ENCODE results near the gene TMEFF2. TPM values are rescaled to one million over a fixed set of nuclear protein-coding genes. Genes with fewer than 3 reads are reported as not detected.

Gene TMEFF2
- total and polyA plus RNA-seq, 8 donors: 0.05 to 0.75 TPM; not detected in 6

DNA sequence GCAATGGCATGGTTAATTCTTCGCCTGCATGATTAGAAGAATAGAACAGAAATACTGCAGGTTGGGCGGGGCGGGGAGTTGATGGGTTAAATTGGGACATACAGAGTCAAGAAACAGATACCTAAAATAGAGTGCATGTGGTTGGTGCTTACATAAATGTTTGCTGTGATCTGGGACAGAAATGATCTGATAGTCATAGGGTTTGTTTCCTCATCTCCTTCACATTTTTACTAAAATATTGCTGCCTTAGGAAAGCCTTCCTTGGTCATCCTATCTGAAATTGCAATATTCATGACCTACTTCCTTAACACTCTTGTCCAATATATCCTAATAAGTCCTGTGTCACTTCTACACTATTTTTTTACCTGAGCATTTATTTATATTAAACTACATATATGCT lies 163.9 kb downstream of the TMEFF2 start:
- H3K27ac ChIP-seq: no peak overlapping the region
- no peaks in the 10 kb centered on the region for H3K4me1 ChIP-seq
- H3K27me3 ChIP-seq: no peaks in the 10 kb centered on the region
- no peak overlapping the region for H3K4me3 ChIP-seq
- FAIRE-seq (no peak), DNase-seq (no peak), ATAC-seq (no peak)
- 77 to 93% methylated on average over 3 of the region's 3 CpGs for WGBS, 2 donors
- no peaks in the 10 kb centered on the region for H3K36me3 ChIP-seq
- no peaks in the 10 kb centered on the region for H3K9me3 ChIP-seq
- intact Hi-C loops (cut with DNase I): no loop called here
- TF ChIP-seq, protein P1, sequence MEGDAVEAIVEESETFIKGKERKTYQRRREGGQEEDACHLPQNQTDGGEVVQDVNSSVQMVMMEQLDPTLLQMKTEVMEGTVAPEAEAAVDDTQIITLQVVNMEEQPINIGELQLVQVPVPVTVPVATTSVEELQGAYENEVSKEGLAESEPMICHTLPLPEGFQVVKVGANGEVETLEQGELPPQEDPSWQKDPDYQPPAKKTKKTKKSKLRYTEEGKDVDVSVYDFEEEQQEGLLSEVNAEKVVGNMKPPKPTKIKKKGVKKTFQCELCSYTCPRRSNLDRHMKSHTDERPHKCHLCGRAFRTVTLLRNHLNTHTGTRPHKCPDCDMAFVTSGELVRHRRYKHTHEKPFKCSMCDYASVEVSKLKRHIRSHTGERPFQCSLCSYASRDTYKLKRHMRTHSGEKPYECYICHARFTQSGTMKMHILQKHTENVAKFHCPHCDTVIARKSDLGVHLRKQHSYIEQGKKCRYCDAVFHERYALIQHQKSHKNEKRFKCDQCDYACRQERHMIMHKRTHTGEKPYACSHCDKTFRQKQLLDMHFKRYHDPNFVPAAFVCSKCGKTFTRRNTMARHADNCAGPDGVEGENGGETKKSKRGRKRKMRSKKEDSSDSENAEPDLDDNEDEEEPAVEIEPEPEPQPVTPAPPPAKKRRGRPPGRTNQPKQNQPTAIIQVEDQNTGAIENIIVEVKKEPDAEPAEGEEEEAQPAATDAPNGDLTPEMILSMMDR (IDR thresholded peaks at IDR 0.05): no peak

- Histone ChIP-seq H3K27me3 (no peaks in the 10 kb centered on the region), H3K27ac (no peak overlapping the region), H3K9me3 (no peaks in the 10 kb centered on the region), H3K4me3 (no peak overlapping the region), H3K36me3 (no peaks in the 10 kb centered on the region), H3K4me1 (no peaks in the 10 kb centered on the region)
- no peak for DNase-seq
- intact Hi-C loops (cut with DNase I): no loop called here
- TF ChIP-seq, protein P1 (IDR thresholded peaks at IDR 0.05): no peak
- no peak for FAIRE-seq
- WGBS, 2 donors: 74 to 89% methylated on average over 1 of the region's 1 CpG
- no peak for ATAC-seq
Measured at GRCh38 chr2:192030289-192030688, 164.4 kb downstream of the TMEFF2 start.

GRCh38 chr2:192029089-192029488 lies 165.6 kb downstream of the TMEFF2 start:
- intact Hi-C loops (cut with DNase I): no loop called here
- Histone ChIP-seq H3K4me1 (no peaks in the 10 kb centered on the region), H3K4me3 (no peak overlapping the region), H3K36me3 (no peaks in the 10 kb centered on the region), H3K27me3 (no peaks in the 10 kb centered on the region), H3K9me3 (no peaks in the 10 kb centered on the region), H3K27ac (no peak overlapping the region)
- no peak for FAIRE-seq
- ATAC-seq: no peak
- TF ChIP-seq, protein P1 (IDR thresholded peaks at IDR 0.05): no peak
- no peak for DNase-seq
- WGBS, 2 donors: 39 to 72% methylated on average over 2 of the region's 2 CpGs

GRCh38 chr2:192026825-192027120 lies 168.0 kb downstream of the TMEFF2 start:
- Histone ChIP-seq H3K4me3 (no peak overlapping the region), H3K36me3 (no peaks in the 10 kb centered on the region), H3K9me3 (no peaks in the 10 kb centered on the region), H3K27ac (no peak overlapping the region), H3K4me1 (no peaks in the 10 kb centered on the region), H3K27me3 (no peaks in the 10 kb centered on the region)
- TF ChIP-seq, protein P1 (IDR thresholded peaks at IDR 0.05): no peak
- FAIRE-seq (no peak), ATAC-seq (no peak), DNase-seq (no peak)
- WGBS, 2 donors: 56 to 87% methylated on average over 1 of the region's 1 CpG
- intact Hi-C loops (cut with DNase I): no loop called here

DNA sequence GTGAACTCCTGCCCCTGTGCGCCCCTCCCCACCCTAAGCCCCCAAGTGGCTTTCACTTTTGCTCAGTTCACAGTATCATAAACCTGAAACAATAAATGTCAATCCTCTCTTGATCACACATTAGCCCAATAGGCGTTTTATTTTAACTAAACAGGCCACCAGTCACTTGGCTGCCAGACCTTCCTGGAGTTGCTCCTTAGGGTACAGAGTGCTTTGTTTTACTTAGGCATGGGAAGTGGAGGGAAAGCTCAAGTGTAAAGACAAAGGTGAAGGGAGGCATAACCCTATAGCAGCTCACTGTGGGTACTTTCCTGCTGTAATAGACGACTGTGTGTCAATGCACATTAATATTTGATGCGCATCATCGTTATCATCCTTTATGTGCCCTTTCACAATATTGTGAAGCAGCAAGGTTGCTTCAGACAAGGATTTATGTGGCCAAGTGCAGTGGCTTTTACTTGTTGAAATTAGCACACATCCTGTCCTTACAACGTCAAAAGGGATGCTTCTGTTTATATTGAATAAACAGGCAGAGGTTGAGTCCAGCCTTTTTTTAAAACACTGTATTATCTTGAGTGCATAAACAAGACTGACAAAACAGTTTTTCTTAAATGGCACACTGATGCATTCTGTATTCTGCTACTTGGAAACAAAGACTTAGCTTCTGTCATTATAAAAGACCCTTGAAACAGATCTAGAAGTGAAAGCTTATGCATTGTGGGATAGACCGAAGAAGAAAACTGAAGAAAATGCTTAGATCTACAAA lies 168.5 kb downstream of the TMEFF2 start:
- intact Hi-C loops (cut with DNase I): no loop called here
- ATAC-seq (no peak), DNase-seq (no peak), FAIRE-seq (no peak)
- Histone ChIP-seq H3K27ac (no peak overlapping the region), H3K27me3 (no peaks in the 10 kb centered on the region), H3K36me3 (no peaks in the 10 kb centered on the region), H3K9me3 (no peaks in the 10 kb centered on the region), H3K4me3 (no peak overlapping the region), H3K4me1 (no peaks in the 10 kb centered on the region)
- TF ChIP-seq, protein P1 (IDR thresholded peaks at IDR 0.05): no peak
- WGBS, 2 donors: 57 to 58% methylated on average over 7 of the region's 7 CpGs

Data from pancreas (tissue), 10 donors.